Activated CD8-positive, alpha-beta memory T cell treated with anti-CD3 and anti-CD28 coated beads for 48 hours (primary cell): ENCODE data around the gene HAPLN2.
"Not testable (repeated sequence)": the region's sequence is repeated elsewhere in the genome, so short reads cannot be mapped to it uniquely, and the experiment has no call there.

Source experiments
- DNase-seq, 3 experiments: peaks; one replicate each; pipeline ENCODE4 v3.0.0-alpha.2; 2020; ENCODE audit warnings: low read depth in 2 of 3, low spot score in 2 of 3

HAPLN2 gene

DNA sequence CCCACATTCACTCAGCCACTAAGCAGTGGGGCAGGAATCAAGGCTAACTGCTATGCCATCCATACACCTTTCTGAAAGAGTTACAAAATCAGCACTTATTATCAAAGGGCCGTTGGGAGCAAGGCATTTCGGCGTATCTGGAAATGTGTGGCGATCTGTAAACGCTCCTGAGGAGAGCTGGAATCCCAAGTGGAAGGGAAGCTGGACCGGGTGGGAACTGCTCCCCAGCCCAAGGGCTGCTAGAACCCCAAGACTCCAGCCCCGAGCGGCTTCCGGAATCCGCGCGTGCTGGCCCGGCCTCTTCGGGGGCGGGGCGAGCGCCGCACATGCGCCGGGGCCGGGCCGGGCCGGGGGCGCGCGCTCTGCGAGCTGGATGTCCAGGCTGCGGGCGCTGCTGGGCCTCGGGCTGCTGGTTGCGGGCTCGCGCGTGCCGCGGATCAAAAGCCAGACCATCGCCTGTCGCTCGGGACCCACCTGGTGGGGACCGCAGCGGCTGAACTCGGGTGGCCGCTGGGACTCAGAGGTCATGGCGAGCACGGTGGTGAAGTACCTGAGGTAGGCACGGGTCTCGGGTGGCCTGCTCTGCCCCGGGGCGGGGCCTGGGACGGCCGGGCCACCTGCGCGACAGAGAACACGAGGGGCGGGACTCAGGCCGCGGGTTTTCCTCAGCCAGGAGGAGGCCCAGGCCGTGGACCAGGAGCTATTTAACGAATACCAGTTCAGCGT, 27.6 kb upstream of the HAPLN2 start, which contains the start of gene NAXE:
Gene NAXE (plus strand): TSS at position 345 of the 726 bp plus-strand sequence. CDS start 29 bp downstream, at position 374.
- DNase-seq = peak in 2 of 3 experiments; percentile 46 to 66

GRCh38 chr1:156592158-156592909, 26.9 kb upstream of the HAPLN2 start:
- no peak for DNase-seq

- no peak for DNase-seq
These were observed 26.1 kb upstream of the HAPLN2 start for GRCh38 chr1:156592910-156593660.

DNA sequence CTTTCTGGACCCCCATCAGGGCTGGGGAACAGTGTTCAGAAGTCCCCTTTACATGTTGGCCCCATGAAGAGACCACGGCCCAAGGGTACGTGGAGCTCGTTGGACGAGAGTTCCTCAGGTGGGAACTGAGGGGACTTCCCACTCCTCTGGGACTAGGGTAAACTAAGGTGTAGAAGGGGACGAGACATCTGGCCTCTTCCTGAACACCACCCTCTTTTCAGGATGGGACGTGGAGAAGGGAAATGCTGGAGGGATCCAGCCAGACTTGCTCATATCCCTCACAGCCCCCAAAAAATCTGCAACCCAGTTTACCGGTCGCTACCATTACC, 25.6 kb upstream of the HAPLN2 start:
- no peak for DNase-seq

GRCh38 chr1:156594190-156594589, 25.0 kb upstream of the HAPLN2 start:
- DNase-seq = no peak

- no peak for DNase-seq
These were observed 24.2 kb upstream of the HAPLN2 start for GRCh38 chr1:156595016-156595415.

- no peak for DNase-seq
These were observed 22.8 kb upstream of the HAPLN2 start for GRCh38 chr1:156596426-156596825.

DNA sequence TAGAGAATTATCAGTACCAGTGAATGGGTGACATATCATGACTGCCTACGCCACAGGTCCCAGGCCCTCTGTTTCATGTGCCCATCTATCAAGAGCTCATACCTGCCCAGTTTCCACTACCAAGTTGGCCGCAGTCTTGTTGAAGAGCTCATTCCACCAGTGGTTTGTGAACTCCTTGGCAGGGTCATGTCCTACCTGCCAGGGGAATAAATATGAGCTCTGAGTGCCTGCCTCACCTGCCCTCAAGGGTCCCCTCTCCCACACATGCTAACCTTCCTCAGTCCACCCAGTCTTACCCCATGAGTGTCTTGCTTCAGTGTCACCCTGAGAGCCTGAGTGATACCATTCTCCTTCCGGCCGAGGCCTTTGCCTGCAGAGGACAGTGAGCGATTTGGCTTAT, 21.1 kb upstream of the HAPLN2 start:
- no peak for DNase-seq

DNA sequence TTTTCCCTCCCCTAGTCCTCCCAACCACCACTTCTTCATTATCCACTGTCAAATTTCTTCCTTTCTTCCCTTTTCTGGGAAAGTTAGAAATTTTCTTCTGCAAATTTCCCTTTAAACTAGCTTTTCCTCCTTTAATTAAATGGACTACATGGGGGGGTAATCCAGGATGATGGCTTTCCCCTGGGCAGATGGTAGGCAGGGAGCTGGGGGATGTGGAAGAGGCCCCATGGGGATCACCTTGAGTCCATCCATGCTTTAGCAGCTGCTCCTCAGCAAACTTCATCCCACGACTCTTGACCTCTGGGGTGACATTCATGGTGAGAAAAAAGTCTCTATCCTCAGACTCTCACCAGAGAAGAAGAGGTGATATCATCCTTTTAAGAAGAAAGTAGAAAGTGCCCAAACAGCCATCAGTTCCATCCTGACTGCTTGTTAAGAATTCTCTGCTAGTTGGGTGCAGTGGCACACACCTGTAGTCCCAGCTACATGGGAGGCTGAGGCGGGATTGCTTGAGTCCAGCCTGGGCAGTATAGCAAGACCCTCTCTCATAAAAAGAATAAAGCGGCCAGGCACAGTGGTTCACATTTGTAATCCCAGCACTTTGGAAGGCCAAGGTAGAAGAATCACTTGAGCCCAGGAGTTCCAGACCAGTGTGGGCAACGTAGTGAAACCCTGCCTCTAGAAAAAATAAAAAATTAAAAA, 20.3 kb upstream of the HAPLN2 start:
- no peak for DNase-seq

DNA sequence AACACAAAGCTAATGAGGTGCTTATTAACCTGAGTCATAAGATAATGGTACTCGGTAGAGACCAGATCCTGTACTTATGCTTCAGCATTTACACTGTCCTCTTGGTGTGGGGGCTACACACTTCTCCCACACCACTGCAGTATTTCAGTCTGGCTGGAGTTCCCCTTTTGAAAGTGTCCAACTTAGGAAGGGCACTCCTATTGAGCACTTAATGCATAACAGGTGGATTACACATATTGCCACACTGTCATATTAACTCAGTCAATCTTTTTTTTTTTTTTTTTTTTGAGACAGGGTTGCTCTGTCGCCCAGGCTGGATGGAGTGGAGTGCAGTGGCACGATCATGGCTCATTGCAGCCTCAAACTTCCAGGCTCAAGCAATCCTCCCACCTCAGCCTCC, 19.4 kb upstream of the HAPLN2 start:
- no peak for DNase-seq

- DNase-seq = no peak
These were observed 18.5 kb upstream of the HAPLN2 start for GRCh38 chr1:156600733-156601121.

DNA sequence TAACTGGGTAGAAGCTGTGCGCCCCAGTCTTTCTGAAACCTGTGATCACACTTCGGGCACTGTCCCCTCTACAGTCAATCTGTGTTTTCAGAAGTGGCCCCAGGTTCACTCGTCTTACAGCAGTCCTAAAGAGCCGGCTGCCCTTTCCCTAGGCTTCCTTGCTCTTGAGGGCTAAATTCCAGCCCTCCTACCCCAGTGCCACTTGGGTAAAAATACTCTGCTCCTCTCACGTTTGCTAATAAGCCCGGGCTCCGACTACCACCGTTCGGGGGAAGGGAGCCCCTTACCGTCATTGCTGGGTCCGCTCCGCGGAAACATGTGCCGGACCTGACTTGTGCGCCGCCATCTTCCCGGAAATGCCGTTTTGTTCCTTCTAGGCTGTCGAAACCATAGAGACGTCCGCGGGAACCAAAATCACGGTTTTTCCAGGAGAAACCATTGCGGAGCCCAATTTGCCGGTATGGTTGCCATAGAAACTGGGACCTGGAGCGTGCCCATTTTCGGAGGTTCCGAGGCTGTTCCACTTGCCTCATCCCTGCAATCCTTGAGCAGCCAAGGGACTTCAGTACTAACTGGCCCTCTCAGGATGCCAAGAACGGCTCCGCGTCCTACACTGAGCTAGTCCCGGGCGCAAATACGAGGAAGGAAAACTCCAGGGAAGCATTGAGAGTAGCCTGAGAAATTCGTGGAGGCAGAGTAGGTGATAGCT, 17.9 kb upstream of the HAPLN2 start, which contains the start of gene GPATCH4:
Gene GPATCH4 (minus strand): TSS at position 358 of the 709 bp plus-strand sequence.
- DNase-seq = peak; percentile 53 to 63 (median 61)

DNA sequence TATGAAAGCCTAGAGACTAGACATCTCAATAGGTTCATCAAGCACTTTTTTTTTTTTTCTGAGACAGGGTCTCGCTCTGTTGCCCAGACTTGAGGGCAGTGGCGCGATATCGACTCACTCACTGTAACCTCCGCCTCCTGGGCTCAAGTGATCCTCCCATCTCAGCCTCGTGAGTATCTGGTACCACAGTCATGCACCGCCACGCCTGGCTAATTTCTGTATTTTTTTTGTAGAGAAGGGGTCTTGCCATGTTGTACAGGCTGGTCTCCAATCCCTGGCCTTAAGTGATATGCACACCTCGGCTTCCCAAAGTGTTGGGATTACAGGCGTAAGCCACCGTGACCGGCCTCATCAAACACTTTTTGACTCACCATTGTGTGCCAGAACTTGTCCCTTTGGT, 17.3 kb upstream of the HAPLN2 start:
- DNase-seq = no peak

DNA sequence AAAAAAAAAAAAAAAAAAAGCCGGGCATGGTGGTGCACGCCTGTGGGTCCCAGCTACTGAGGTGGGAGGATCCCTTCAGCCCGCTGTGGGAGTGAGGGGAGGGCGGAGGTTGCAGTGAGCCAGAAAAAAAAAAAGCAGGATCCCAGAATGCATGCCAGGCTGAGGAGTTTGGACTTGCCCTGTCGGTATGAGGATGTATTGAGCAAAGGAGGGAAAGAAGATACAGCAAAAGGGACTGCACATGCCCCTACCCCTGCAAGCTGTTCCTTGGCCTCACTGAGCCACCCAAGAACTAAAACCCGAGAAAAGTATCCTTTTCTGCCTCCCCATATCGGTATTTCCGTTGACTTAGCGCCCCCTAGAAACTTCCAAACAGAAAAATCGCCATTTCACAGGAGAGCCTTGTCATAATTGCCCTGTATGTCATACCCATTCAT, 16.6 kb upstream of the HAPLN2 start:
- no peak for DNase-seq

GRCh38 chr1:156607344-156607743, 11.9 kb upstream of the HAPLN2 start:
- not testable (repeated sequence) for DNase-seq

GRCh38 chr1:156608036-156608674, 11.1 kb upstream of the HAPLN2 start:
- no peak for DNase-seq

- DNase-seq = no peak
These were observed 10.2 kb upstream of the HAPLN2 start for GRCh38 chr1:156608981-156609380.

DNA sequence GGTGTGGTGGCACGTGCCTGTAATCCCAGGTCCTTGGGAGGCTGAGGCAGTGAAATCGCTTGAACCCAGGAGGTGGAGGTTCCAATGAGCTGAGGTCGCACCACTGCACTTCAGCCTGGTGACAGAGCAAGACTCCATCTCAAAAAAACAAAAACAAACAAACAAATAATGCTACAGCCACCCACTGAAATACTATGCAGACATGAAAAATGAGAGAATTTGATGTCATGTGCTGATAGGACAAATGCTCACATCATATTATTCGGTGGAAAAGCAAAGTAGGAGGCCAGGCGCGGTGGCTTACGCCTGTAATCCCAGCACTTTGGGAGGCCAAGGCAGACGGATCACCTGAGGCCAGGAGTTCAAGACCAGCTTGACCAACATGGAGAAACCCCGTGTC, 9.1 kb upstream of the HAPLN2 start:
- DNase-seq = not testable (repeated sequence)

GRCh38 chr1:156612666-156613065, 6.5 kb upstream of the HAPLN2 start:
- no peak for DNase-seq

GRCh38 chr1:156615946-156616345, 3.3 kb upstream of the HAPLN2 start:
- DNase-seq = no peak
